Measurements from ENCODE around the gene HYAL3. TPM values are rescaled to one million over a fixed set of nuclear protein-coding genes. Genes with fewer than 3 reads are reported as not detected.

The HYAL3 gene
- total RNA-seq, 6 donors from 2014 or later, result 0.33 to 5.7 (median 3.1) TPM

- Histone ChIP-seq H3K36me3 (peaks cover 0 to 21% (median 0%) of the 10 kb centered on the region in 4 donors), H3K27ac (no peak overlapping the region), H3K9me3 (no peaks in the 10 kb centered on the region), H3K4me3 (no peak overlapping the region), H3K27me3 (no peaks in the 10 kb centered on the region), H3K4me1 (peaks cover 32 to 45% (median 41%) of the 10 kb centered on the region in 4 donors)
- no peak for TF ChIP-seq POLR2A (IDR thresholded peaks at IDR 0.05)
- no peak for TF ChIP-seq EP300 (IDR thresholded peaks at IDR 0.05)
- no peak for TF ChIP-seq CTCF (IDR thresholded peaks at IDR 0.05)
- TF ChIP-seq POLR2AphosphoS5 (IDR thresholded peaks at IDR 0.05), result no peak
- no peak for DNase-seq
- ATAC-seq (ENCODE audit: low FRiP score in 2 of 2), result no peak
Measured at GRCh38 chr3:50304601-50305000, 5.4 kb upstream of the HYAL3 start.

- H3K9me3 ChIP-seq, result no peaks in the 10 kb centered on the region
- H3K27me3 ChIP-seq, result no peaks in the 10 kb centered on the region
- H3K4me1 ChIP-seq, result peaks cover 38 to 50% (median 47%) of the 10 kb centered on the region in 4 donors
- peak within 1 kb of the TSS; percentile 70 to 93 (median 92) for H3K27ac ChIP-seq
- ATAC-seq (ENCODE audit: low FRiP score in 2 of 2) (peak; percentile 7 to 79), DNase-seq (peak; percentile 91 to 93)
- peak within 1 kb of the TSS; percentile 28 to 86 (median 45) for H3K4me3 ChIP-seq
- TF ChIP-seq POLR2A (IDR thresholded peaks at IDR 0.05) (peak in 2 of 4 donors; percentile 59 to 81), EP300 (IDR thresholded peaks at IDR 0.05) (peak in 1 of 4 donors; percentile 10), CTCF (IDR thresholded peaks at IDR 0.05) (peak in 4 of 6 experiments; percentile 15 to 52 (median 46)), POLR2AphosphoS5 (IDR thresholded peaks at IDR 0.05) (peak; percentile 79 to 87)
- WGBS, 2 donors, result 35 to 57% methylated on average over 5 to 11 of the region's 14 CpGs
- H3K36me3 ChIP-seq, result peaks cover 0 to 16% (median 0%) of the 10 kb centered on the region in 4 donors
Measured at GRCh38 chr3:50303013-50303815, 4.0 kb upstream of the HYAL3 start, which contains the start of gene HYAL1. Gene HYAL1, minus strand, starts transcription at chr3:50303574. Its CDS starts 618 bp downstream, at chr3:50302956.

GRCh38 chr3:50302095-50303012, 3.1 kb upstream of the HYAL3 start:
- peaks cover 41 to 55% (median 52%) of the 10 kb centered on the region in 4 donors for H3K4me1 ChIP-seq
- ATAC-seq (ENCODE audit: low FRiP score in 2 of 2), result no peak
- no peaks in the 10 kb centered on the region for H3K27me3 ChIP-seq
- DNase-seq, result peak in 1 of 2 donors; percentile 79
- H3K36me3 ChIP-seq, result peaks cover 0 to 16% (median 0%) of the 10 kb centered on the region in 4 donors
- TF ChIP-seq EP300 (IDR thresholded peaks at IDR 0.05) (no peak), POLR2AphosphoS5 (IDR thresholded peaks at IDR 0.05) (no peak), CTCF (IDR thresholded peaks at IDR 0.05) (no peak), POLR2A (IDR thresholded peaks at IDR 0.05) (no peak)
- no peaks in the 10 kb centered on the region for H3K9me3 ChIP-seq
- peak overlapping the region; percentile 28 to 86 (median 45) for H3K4me3 ChIP-seq
- WGBS, 2 donors, result 70 to 82% methylated on average over 20 to 32 of the region's 32 CpGs
- peak overlapping the region; percentile 70 to 93 (median 92) for H3K27ac ChIP-seq

- no peaks in the 10 kb centered on the region for H3K9me3 ChIP-seq
- peak overlapping the region; percentile 85 to 93 (median 92) for H3K27ac ChIP-seq
- H3K36me3 ChIP-seq, result peaks cover 0 to 13% (median 2%) of the 10 kb centered on the region in 4 donors
- H3K4me3 ChIP-seq, result peak overlapping the region in 1 of 4 donors; percentile 86
- DNase-seq (no peak), ATAC-seq (ENCODE audit: low FRiP score in 2 of 2) (no peak)
- 82 to 89% methylated on average over 4 to 6 of the region's 6 CpGs for WGBS, 2 donors
- H3K27me3 ChIP-seq, result no peaks in the 10 kb centered on the region
- TF ChIP-seq EP300 (IDR thresholded peaks at IDR 0.05) (no peak), POLR2A (IDR thresholded peaks at IDR 0.05) (no peak)
- H3K4me1 ChIP-seq, result peaks cover 41 to 55% (median 52%) of the 10 kb centered on the region in 4 donors
Measured at GRCh38 chr3:50300681-50301254, 1.6 kb upstream of the HYAL3 start.

All from upper lobe of left lung (tissue), 6 donors.